Measurements from ENCODE around the gene PIK3R3.

Gene PIK3R3

DNA sequence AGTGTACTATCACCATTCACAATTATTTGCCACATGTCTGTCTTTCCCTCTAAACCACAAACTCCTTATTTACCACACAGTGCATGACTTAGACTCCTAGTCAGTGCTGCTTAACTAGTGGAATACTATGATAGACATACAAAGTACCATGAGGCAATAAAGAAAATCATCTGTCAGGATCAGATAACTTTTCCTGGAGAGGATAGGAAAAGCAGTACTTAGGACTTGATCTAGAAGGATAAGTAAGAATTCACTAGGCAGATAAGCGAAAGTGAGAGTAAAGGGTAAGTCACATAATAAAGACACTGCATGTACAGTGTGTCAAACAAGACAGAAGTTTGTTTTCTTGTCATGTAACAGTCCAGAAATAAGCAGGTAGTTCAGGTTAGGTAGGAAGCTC lies 21.3 kb upstream of the PIK3R3 start:
- DNase-seq: no peak

DNA sequence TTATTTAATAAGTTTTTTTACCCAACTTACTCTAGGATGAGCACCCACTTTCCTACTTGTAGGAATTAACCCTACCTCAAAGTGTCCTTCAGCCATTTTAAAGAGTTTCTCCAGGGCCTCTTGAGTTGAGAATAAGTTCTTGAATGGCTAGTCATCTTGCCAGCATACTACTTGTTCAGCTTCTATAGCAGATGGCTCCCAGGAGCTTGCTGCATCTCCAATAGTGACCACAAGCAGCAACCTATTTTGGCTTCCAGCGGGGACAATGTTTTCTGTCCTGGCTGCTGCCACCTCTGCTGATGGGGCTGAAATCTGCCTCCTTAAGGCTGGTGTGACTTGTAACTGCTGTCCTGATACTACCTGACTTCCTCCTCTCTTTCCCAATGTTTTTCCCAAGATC lies 20.8 kb upstream of the PIK3R3 start:
- DNase-seq: no peak

DNA sequence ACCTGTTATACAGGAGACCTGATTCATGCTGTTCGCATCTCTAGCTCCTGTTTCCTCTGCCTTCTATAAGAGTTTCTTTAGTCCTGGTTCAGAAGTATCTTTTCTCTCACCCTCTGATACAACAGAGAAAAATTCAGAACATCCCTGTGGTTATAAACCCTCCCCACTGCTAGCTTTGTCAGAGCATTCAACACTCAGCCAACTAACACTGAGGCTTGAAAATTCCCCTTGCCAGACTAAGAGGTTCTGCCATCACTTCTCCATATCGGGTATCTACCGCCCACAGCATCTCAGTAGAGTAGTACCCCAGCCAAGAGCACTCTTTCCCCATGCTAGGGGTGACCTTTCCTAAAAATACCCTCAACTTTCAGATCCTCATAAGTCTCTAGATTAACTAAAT lies 19.6 kb upstream of the PIK3R3 start:
- peak; percentile 52 to 61 (median 56) for DNase-seq

DNA sequence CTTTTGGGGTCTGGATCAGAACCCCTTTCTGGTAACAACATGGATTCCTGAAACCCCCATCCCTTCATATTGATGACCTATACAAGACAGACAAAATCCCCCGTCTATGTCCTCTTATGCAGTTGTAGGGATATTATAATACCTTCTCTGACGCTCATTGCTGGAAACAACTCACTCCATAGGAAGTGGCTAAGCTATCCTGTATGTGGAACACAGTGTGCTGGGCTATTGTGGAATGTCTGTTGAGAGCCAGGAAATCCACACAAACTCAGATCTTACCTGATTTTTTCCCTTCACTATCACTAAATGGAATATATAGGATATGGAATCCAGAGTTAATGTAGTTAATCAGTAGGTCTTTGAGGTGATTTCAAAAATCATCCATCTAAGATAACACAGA lies 17.7 kb upstream of the PIK3R3 start:
- DNase-seq: no peak

DNA sequence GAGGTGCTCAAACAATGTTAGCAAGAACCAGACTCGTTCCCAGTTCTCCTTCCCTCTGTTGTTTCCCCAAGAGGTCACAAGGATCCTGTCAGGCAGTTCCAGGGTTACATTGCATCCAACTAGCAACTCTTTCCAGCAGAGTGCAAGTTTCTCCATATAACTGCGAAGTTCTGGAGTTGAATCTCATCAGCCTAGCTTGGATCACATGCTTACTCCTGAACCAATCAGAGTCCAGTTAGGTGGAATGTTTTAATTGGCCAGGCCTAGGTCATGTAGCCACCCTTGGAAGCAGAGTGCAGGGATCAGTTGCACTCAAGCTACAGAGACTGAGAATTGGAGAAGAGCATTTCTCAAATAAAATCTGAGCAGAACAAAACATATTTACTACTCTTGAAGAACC lies 15.9 kb upstream of the PIK3R3 start:
- no peak for DNase-seq

DNA sequence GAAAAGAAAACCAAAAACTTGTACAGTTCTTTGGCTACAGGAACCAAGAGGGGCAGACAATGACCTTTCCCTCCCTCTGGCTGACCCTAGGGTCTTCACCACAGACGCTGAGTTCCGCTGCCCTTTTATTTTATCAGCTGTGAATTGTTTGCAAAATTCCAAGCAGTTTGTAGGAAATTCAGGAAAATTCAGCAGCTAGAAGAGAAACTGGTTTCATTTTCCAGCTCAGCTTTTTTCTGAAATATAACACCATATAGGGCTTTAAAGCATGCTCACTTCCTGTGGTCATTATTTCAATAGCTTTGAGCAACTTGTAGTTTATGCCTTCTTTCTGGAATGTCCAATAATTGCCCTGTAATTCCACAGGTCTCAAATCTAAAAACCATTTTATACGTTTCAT lies 5.5 kb upstream of the PIK3R3 start:
- DNase-seq: no peak

DNA sequence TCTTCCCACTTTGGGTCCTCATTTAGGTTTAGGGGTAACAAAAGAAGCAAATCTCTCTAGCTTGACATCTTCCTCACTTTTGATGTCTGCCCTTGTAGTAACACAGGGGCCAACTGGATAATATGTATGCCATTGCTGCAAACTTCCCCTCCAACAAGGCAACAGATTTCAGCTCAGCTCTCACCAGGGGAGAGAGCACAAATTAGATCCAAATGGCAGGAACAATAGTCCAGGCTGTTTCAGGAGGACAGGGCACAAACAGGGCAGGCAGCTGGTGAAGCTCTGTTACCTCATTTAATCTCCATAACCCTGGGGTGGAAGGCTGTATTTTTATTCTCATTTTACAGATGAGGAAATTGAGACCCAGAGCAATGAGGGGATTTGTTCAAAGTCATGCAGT lies 4.3 kb upstream of the PIK3R3 start:
- DNase-seq: no peak

DNA sequence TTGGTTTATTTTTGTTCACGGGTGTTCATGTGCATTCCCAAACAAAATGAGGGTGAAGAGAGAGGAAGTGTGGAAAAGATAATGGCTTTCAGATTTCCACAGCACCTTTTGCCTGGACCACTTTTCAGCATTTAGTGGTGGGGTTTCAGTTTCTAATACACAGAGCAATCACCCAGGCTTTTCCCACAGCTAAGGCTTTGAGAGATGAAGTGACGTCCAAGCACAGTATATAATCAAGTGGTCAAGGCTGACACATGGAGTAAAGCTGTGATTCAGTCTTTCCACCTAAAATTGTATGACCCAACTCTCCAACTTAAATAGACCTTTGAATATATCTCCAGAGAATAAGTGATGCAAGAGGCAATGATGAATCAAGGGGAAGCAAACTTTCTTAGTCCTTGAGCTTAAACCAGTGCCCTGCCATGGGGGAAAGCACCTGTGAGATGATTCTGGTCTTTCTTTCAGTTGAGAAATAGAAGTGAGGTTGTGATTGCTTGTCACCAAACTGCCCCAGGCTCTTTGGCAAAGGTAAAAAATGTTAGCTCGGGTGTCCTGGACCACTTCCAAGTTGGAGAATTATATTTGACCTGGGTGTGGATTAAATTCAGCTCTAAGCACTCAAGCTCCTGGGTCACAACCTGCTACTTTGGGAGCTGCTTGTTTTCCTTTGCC lies 2.4 kb upstream of the PIK3R3 start:
- DNase-seq: peak; percentile 55 to 85 (median 64)

DNA sequence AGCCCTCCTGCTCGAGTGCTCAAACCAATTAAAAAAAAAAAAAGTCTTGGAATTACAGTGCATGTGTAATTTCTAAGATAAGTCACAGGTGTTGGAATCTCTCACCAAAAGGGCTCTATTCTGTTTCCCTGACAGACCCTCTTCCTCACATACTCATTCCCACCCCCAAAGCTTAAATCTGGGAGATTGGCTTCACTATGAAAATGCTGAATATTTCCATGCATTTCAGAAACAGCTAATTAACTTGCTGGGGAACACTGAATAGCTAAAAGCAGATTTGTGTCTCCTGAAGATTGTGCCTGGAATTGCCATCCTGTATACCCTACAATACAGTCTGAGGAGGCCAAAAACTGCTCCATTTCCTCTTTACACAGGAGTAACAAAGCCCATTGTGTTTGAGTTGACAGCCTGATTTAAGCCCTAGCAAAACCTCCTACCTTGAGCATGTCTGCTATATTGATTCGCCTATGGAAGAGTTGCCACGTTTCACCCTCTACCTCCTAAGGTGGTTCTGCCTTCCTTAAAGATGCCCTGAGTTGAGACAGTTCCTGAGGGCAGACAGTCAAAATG lies 1.4 kb upstream of the PIK3R3 start:
- DNase-seq: no peak

DNA sequence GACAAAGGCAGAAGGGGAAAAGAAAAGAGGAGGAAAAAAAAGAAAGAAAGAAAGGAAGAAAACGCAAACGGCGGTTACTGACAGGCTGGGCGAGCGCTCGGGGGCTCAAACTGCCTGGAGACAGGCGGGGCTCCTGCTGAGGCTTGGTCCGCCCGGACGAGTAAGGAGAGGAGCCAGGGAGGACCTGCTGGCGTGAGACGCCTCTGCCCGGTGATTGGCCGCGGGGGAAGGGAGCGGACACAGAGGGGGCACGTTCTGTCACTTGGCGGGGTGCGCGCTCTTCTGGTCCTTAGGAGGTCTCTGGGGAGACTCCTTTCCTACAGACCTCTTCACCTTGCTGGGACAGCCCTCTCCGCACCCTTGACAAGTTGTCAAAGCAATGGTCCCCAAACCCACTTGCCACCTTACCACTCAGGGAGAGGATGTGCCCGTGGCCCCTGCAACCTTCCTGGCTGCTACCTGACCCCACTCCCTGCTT lies 791 bp upstream of the PIK3R3 start:
- peak in 1 of 3 donors; percentile 69 for DNase-seq

DNA sequence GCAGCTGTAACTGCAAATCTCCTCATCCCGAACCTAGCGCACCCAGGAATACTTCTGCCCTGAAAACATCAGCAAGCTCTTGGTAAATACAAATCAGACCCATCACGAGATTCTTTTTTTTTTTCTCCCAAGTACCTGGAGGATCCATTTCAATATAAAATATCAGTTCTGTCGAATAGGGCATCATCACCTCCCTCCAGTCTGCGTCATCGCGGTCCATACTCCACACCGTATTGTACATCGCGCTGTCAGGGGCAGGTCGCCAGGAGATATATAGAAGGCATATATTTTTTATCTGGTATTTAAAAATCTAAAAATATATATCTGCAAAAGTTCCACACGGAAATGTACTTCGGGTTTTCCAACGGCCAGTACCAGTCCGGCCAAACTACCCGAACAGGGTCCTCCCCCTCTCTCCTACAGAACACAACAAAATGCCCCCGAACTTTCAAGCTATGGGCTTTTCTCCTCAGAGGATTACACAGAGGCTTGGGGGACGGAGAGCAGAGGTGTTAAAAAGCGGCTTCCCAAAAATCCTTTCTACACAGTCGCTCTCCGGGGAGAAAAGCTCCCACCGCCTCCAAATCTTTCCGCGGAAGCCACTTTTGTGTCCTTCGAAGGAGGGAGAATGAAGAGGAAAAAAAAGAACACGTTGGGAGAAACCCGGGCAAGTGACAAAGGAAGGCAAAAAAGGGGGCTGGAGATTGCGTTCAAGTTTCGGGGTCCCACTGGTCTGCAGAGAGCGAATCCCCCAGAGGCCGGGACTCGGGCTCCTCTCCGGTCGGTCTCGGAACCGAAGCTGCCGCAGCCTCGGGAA lies 509 bp downstream of the PIK3R3 start:
- peak; percentile 28 to 34 (median 29) for DNase-seq

DNA sequence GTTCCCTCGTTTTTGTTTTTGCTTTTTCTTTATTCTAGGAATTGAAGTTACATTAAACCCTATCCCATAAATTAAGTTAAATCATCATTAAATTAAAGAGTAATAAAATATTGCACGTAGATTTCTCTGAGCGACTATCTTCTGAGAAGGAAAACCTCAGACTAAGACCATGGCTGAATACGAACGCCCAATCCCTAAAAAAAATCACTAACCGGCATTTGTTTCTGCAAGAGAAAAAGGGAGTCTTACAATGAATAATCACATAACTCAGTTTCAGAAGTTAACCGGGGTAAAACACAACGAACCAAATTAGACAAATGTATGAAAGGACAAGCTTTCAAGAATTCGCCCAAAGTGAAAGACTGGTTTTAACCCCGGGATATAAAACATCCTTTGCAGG lies 1.3 kb downstream of the PIK3R3 start:
- peak in 1 of 3 donors; percentile 11 for DNase-seq

DNA sequence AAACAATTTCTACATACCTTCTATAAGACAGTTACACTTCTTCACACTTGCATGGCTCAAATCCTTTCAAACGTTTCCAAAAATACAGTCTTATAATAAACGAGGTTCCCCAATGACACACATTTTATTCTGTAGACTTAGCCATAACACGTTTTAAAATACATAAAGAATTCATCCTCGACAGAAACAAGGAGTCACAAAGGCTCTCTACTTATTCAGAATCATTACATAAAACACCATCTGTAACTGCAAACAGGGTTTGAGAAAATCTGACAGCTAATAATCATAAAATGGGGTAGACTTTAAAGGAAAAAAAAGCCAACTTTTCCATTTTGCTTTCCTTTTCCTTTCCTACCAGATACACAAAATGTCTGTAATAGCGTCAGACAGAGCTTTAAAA lies 1.8 kb downstream of the PIK3R3 start:
- no peak for DNase-seq

DNA sequence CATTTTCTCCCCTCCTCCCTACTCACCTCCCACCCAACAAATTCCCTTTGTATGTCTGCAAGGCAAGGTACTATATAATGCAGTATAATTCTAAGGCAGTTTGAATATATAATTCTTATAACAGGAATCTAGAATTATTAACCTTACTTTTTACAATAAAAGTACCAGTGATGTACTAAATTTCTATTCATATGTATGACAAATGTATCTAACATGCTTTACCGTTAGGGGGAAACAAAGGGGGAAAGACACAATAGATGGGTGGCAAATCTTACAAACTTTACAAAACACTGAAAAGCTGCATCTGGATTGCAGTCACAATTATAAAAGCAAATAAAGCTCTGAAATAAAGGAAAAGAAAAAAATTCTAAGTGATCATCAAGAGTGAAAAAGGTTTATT lies 2.3 kb downstream of the PIK3R3 start:
- DNase-seq: no peak

DNA sequence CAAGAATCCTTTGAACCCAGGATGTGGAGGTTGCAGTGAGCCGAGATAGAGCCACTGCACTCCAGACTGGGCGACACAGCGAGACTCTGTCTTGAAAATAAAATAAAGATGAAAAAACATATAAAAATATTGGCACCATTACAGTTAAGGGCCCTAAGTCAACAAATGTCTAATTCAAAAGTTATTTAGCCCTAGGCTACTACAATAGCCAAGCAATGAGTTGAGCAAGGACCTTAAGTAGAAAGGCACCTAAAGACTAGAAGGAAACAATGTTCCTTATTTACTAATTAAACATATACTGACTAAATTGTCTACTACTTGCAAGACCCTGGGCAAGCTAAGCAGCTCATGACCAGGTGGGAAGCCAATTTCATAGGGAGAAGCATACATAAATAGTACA lies 4.1 kb downstream of the PIK3R3 start:
- no peak for DNase-seq

DNA sequence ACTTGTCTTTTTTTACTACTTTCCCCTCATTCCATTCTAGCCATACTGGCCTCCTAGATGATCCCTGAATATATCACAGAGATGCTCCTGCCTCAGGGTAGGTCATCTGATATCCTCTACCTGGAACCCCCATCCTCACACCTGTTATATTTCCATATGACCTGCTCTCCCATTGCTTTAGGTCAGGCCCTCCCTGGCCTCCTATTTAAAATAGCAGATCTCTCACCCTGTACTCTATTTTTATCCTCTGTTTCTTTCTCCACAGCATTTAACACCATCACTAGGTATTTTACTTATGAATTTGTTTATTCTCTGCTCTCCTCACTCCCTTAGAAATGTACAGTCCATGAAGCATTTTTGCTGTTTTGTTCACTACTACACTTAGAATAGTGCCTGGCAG lies 13.6 kb downstream of the PIK3R3 start:
- no peak for DNase-seq

DNA sequence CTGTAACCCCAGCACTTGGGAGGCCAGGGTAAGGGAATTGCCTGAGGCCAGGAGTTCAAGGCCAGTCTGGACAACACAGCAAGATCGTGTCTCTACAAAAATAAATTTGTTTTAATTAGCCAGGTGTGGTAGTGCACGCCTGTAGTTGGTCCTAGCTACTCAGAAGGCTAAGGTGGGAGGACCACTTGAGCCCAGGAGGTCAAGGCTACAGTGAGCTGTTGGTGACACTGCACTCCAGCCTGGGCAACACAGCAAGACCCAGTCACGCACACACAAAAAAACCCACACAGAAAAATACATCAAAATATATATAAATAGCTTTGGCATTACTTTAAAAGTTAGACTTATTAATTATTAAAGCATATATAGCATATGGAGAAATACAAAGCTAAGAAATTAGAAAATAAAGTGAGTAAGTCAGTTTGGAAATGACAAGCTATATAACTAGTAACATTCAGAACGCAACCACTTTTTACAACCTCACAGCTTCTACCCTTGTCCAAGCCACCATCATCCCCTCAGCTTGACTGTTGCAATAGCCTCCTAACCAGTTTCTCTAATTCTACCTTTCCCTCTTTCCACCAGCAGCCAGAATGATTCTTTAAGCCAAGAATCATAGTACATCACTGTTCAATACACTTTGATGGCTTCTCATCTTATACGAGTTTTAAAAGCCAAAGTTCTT lies 14.5 kb downstream of the PIK3R3 start:
- DNase-seq: no peak

DNA sequence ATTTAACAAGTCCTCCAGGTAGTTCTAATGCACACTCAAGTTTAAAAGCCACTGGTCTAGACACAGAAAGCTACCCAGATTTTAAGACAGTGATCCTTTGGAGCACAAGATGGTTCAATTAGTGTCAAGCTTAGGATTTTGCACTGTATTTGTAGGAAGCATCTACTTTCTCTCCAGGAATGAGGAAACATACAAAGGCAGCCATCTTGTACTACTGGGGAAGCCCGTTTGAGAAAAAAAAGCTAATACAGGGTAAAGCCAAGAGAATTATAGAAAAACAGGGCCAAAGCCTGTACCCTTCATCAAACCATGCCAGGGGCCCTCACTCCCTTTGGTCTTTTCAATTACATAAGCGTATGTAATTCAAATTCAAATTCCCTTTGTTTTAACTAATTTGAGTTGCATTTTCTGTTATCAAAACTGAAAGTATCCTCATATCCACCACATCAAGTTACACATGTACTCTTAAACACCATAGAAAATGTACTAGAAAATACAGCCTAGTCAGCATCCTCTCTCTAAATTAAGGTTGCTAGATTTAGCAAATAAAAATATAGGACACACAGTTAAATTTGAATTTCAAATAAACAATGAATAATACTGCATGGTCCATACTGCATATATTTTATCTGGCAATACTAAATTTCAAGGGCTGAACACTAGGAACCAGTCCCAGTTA lies 17.4 kb downstream of the PIK3R3 start:
- no peak for DNase-seq

DNA sequence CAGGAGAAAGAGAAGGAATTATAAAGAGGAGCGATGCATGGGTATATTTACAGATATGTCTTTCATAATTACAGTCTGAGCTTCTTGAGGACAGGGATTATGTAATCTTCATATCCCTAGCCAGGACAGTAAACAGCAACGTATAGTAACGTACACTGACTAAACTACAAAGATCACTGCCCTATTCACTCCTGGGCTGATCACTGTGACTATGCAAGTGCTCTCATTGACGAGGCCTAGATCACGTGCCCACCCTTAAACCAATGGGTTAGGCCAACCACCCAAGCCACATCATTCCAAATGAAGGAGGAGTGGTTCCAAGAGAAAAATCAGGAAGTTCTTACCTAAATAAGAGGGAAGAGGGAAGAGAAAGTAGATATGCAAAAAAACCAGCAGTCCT lies 18.5 kb downstream of the PIK3R3 start:
- peak in 2 of 3 donors; percentile 17 to 26 for DNase-seq

DNA sequence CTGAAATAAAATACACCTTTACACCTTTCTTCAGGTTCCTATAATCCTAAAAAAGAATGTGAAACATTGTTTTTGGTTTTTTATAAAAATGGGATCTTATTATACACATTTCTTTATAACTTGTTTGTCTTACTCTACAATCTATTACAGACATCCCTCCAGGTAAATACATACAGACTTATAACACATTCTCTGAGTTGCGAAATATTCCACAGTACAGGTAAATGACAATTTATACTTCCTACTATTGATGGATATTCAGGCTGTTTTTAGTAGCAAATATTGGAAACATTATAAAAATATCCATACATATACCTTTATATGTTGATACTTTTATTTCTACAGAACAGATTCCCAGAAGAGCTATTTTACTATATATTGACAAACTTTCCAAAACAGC lies 20.3 kb downstream of the PIK3R3 start:
- DNase-seq: no peak

DNA sequence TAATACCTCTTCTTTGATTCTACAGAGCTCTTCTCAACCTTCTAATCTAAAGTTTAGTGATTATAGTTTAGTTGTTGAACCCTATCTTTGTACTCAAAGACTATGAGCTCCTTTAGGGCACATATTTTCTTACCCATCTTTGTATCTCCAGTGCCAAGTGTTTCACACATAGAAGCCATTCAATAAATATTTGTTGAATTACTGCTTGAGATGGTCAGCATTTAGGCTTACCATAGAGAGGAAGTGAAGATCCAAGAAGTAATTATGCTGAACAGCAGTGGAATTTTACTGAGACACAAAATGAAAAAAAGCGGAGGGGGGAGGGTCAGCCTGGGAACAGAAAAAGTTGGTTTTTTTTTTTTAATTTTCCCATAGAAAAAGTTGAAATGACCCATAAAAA lies 21.9 kb downstream of the PIK3R3 start:
- no peak for DNase-seq

DNA sequence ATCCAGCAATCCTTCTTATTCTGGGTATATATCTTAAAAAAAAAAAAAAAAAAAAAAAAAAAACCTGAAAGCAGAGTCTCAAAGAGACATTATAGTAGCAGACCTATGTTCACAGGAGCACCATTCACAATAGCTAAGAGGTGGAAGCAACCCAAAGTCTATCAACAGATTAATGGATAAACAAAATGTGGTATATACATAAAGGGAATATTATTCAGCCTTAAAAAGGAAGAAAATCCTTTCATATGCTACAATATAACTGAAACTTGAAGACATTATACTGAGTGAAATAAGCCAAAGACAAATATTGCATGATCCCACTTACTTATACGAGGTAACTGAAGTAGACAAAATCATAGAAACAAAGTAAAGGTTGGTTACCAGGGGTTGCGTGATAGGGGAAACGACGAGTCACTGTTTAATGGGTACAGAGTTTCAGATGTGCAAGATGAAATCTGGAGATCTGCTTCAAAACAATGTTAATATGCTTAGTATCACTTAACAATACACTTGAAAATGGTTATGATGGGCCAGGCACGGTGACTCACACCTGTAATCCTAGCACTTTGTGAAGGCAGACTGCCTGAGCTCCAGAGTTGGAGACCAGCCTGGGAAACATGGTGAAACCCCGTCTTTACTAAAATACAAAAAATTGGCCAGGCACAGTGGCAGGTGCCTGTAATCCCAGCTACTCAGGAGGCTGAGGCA lies 29.5 kb downstream of the PIK3R3 start:
- DNase-seq: no peak

All from suppressor macrophage treated with lipopolysaccharide for 1 hour (primary cell).